Measurements from ENCODE around the gene HTATIP2.

DNA sequence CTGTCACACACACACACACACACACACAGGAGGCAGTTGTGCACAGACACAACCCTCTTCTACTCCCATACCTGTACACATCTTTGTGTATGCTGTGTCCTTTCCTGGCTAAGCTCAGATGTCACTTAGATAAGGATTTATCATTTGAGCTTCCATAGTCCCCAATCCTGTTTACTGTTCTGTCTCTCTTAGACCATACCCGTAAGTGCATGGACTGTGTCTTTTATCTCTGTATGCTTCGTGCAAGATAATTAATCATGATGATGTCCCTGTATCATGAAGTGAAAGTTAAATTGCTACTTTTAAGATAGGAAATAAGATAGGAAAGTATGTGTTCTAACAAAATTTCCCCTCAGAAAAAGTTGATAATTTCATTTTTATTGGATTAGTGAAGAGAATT lies 54.3 kb downstream of the HTATIP2 start:
- TF ChIP-seq, protein P1, sequence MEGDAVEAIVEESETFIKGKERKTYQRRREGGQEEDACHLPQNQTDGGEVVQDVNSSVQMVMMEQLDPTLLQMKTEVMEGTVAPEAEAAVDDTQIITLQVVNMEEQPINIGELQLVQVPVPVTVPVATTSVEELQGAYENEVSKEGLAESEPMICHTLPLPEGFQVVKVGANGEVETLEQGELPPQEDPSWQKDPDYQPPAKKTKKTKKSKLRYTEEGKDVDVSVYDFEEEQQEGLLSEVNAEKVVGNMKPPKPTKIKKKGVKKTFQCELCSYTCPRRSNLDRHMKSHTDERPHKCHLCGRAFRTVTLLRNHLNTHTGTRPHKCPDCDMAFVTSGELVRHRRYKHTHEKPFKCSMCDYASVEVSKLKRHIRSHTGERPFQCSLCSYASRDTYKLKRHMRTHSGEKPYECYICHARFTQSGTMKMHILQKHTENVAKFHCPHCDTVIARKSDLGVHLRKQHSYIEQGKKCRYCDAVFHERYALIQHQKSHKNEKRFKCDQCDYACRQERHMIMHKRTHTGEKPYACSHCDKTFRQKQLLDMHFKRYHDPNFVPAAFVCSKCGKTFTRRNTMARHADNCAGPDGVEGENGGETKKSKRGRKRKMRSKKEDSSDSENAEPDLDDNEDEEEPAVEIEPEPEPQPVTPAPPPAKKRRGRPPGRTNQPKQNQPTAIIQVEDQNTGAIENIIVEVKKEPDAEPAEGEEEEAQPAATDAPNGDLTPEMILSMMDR (IDR thresholded peaks at IDR 0.05 in 4 of 5, conservative IDR thresholded peaks at IDR 0.05 in 1 of 5), result no peak
- TF ChIP-seq POLR2A (IDR thresholded peaks at IDR 0.05), result no peak

Data from gastrocnemius medialis (tissue), 4 donors.